ENCODE data around the gene CTDSP2.
"Not testable (repeated sequence)": the region's sequence is repeated elsewhere in the genome, so short reads cannot be mapped to it uniquely, and the experiment has no call there.

CTDSP2 gene

GRCh38 chr12:57881035-57881434 lies 34.5 kb upstream of the CTDSP2 start:
- not testable (repeated sequence) for DNase-seq

- DNase-seq = no peak
Observed at GRCh38 chr12:57877876-57878275, 31.3 kb upstream of the CTDSP2 start.

- DNase-seq = no peak
Observed at GRCh38 chr12:57875753-57876547, 29.4 kb upstream of the CTDSP2 start.

GRCh38 chr12:57874166-57875108 lies 27.9 kb upstream of the CTDSP2 start:
- no peak for DNase-seq

GRCh38 chr12:57872362-57872761 lies 25.8 kb upstream of the CTDSP2 start:
- no peak for DNase-seq

GRCh38 chr12:57869927-57870318 lies 23.4 kb upstream of the CTDSP2 start:
- DNase-seq = no peak

- DNase-seq = no peak
Observed at GRCh38 chr12:57869298-57869926, 22.9 kb upstream of the CTDSP2 start.

- no peak for DNase-seq
Observed at GRCh38 chr12:57868851-57869268, 22.3 kb upstream of the CTDSP2 start.

GRCh38 chr12:57868221-57868620 lies 21.7 kb upstream of the CTDSP2 start:
- DNase-seq = no peak

GRCh38 chr12:57866308-57867019 lies 19.9 kb upstream of the CTDSP2 start:
- no peak for DNase-seq

GRCh38 chr12:57865084-57865751 lies 18.7 kb upstream of the CTDSP2 start:
- peak; percentile 26 for DNase-seq

GRCh38 chr12:57864442-57865083 lies 18.0 kb upstream of the CTDSP2 start:
- DNase-seq = no peak

- no peak for DNase-seq
Observed at GRCh38 chr12:57863676-57864075, 17.1 kb upstream of the CTDSP2 start.

GRCh38 chr12:57861967-57862366 lies 15.4 kb upstream of the CTDSP2 start:
- DNase-seq = no peak

- not testable (repeated sequence) for DNase-seq
Observed at GRCh38 chr12:57860883-57861282, 14.4 kb upstream of the CTDSP2 start.

GRCh38 chr12:57859121-57859520 lies 12.6 kb upstream of the CTDSP2 start:
- no peak for DNase-seq

- not testable (repeated sequence) for DNase-seq
Observed at GRCh38 chr12:57858123-57858522, 11.6 kb upstream of the CTDSP2 start.

- DNase-seq = no peak
Observed at GRCh38 chr12:57854965-57855364, 8.4 kb upstream of the CTDSP2 start.

- no peak for DNase-seq
Observed at GRCh38 chr12:57853864-57854556, 7.5 kb upstream of the CTDSP2 start.

GRCh38 chr12:57852620-57853500 lies 6.3 kb upstream of the CTDSP2 start:
- DNase-seq = no peak
